ENCODE results near the gene TMEM41A. TPM values are rescaled to one million over a fixed set of nuclear protein-coding genes. Genes with fewer than 3 reads are reported as not detected.

The TMEM41A gene
- 10.4 TPM in 2 replicates for total RNA-seq

GRCh38 chr3:185498503-185499396 is at the start of gene TMEM41A:
TMEM41A (minus strand) TSS chr3:185499035; CDS start chr3:185498961, 74 bp downstream.

Other genes with a start within 250 kb of the TMEM41A start
- gene EHHADH, start 245.0 kb downstream of the TMEM41A start, total RNA-seq, result 5.0 and 5.3 TPM in 2 replicates
- gene MAP3K13, start 135.9 kb downstream of the TMEM41A start, total RNA-seq, result 13.1 and 17.6 TPM in 2 replicates
- gene LIPH, start 53.6 kb upstream of the TMEM41A start, total RNA-seq, result 0.87 and 2.0 TPM in 2 replicates
- gene SENP2, start 87.3 kb upstream of the TMEM41A start, total RNA-seq, result 41.0 and 48.6 TPM in 2 replicates